Stimulated activated CD8-positive, alpha-beta memory T cell treated with anti-CD3 and anti-CD28 coated beads, Interleukin-7, amount 100 ng/mL, for 4 hours (primary cell): ENCODE results near the gene CEP57L1.
"Not testable (repeated sequence)": the region's sequence is repeated elsewhere in the genome, so short reads cannot be mapped to it uniquely, and the experiment has no call there.

Experiments used
- DNase-seq, 2 donors: peaks; one replicate each; pipeline ENCODE4 v3.0.0-alpha.2; 2020; ENCODE audit warnings: low read depth in 2 of 2

CEP57L1 gene

GRCh38 chr6:109170333-109170732 is 75.0 kb downstream of the CEP57L1 start:
- no peak for DNase-seq

GRCh38 chr6:109172101-109172746 is 76.9 kb downstream of the CEP57L1 start:
- no peak for DNase-seq

DNA sequence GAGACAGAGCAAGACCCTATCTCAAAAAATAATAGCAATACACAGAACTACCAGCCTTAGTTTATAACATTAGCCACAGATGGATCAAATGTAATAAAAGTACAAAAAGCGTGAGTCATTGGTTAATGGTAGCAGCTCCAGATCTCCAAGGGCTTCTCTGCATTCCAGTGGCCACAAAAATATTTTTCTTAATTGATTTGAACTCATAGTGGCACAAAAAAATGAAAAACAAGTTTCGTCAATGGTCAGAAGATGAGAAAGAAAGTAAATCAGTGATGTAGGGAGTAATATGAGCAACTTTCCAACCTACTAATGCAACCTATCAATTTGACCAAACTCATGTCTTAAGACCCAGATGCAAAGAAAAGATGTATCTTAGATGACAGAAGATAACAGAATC is 79.6 kb downstream of the CEP57L1 start:
- no peak for DNase-seq

DNA sequence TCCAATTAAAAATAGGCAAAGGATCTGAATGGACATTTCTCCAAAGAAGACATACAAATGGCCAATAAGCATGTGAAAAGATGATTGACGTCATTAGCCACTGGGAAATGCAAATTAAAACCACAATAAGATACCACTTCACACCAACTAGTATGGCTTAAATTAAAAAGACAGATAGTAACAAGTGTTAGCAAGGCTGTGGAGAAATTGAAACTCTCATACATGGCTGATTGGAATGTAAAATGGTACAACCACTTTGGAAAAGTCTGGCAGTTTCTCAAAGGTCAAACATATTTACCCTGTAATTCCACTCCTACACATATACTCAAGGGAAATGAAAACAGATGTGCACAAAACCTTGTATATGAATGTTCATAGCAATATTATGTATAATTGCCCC is 83.6 kb downstream of the CEP57L1 start:
- no peak for DNase-seq

DNA sequence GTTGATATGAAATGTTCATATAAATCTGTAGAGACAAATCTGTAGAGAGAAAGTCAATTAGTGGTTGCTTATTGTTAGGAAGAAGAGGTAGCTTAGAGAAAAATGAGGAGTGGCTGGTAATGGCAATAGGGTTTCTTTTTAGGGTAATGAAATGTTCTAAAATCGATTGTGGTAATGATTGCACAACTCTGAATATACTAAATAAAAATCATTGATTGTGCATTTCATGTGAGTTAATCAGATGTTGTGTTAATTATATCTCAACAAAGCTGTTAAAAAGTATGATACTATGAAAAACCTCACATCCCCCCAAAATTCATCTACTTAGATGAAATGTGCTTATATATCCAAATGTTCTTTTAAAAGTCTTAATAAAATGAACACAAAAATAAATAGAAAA is 84.2 kb downstream of the CEP57L1 start:
- no peak for DNase-seq

DNA sequence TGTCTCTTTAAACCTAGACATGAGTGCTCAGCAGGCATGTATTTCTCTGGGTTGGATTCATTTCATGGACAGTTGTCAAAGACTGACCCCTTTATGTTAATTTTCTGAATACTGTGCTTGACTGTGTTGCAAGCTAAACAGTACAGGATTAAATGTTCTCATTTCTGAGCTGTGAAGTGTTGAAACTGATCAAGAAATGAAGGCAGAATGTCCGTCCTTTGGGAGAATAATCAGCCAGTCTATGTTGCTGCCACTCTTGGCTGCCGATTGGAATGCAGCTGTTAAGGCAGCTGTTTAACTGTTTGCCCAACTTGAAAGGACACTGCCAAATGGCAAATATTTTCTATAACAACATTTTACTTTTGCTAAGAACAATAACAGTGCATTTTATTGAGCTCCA is 87.3 kb downstream of the CEP57L1 start:
- DNase-seq, result no peak

- no peak for DNase-seq
Measured at GRCh38 chr6:109183109-109183650, 87.9 kb downstream of the CEP57L1 start.

DNA sequence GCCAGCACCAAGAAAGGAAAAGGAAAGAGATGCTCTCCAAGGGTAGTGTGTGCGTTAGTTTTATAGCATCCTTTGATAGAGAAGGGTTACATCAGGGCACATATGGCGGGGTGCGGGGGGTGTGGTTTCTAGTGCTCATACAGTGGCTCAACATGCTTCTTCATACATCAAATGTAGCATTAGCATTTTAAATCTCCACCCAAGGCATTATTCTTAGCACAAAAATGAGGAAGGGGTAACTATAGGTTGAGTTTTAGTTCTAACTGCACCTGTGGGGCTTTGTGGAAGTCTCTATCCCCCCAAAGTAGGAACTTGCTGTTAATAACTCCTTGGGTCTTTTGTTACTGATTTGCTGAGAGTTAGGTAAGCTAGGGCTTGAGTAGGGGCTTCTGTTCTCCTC is 89.3 kb downstream of the CEP57L1 start:
- no peak for DNase-seq

DNA sequence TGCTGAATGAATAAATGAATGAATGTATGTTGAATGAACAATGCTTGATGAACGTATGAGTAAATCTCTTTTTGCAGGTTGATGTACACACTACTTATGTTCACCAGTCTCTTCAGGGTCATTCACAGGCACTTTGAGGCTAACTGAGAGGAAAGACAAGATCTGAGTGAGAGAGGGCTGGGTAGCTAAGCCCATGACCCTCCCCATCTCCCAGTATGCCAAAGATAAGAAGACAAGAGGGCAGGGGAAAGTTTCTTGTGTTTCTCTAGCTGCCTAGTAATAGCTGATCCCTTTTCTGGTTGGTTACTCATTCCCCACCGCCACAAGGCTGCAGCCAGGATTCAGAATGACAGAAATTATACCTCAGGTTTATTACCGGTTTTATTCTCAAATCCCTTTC is 90.7 kb downstream of the CEP57L1 start:
- DNase-seq, result no peak

- DNase-seq, result peak; percentile 19 to 38
Measured at GRCh38 chr6:109187399-109188114, 92.2 kb downstream of the CEP57L1 start.

DNA sequence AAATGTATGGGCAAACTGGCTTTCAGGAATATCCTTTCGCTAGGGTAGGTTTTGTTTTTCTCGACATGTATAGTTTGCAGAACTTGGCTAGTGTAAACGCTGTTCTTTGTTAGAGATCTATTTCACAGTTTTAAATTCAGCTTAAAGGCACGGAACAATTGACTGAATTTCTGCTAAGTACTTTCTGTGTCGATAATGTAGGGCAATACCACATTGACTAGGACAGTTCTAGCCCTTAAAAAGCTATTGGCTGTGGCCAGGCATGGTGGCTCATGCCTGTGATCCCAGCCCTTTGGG is 92.8 kb downstream of the CEP57L1 start:
- no peak for DNase-seq

DNA sequence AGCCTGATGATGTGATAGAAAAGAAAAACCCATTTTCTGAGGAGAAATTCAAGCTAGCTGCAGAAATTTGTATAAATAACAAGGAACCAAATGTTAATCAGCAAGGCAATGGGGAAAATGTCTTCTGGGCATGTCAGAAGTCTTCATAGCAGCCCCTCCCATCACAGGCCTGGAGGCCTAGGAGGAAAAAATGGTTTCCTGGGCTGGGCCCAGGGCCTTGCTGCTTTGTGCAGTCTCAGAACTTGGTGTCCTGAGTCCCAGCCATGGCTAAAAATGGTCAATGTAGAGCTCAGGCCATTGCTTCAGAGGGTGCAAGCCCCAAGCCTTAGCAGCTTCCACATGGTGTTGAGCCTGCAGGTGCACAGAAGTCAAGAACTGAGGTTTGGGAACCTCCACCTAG is 96.1 kb downstream of the CEP57L1 start:
- DNase-seq, result not testable (repeated sequence)

DNA sequence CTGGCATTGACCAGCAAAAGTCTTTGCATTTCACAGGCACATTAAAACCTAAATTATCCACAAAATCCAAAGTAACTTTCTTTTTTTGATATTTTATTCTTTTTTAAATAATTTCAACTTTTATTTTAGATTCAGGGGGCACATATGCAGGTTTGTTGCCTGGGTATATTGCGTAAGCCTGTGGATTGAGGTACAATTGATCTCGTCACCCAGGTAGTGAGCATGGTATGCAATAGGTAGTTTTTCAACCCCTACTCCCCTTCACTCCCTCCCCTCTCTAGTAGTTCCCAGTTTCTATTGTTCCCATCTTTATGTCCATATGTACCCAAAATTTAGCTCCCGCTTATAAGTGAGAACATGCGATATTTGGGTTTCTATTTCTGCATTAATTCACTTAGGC is 97.6 kb downstream of the CEP57L1 start:
- no peak for DNase-seq

- no peak for DNase-seq
Measured at GRCh38 chr6:109194880-109195279, 99.6 kb downstream of the CEP57L1 start.

- DNase-seq, result no peak
Measured at GRCh38 chr6:109197061-109197460, 101.8 kb downstream of the CEP57L1 start.

DNA sequence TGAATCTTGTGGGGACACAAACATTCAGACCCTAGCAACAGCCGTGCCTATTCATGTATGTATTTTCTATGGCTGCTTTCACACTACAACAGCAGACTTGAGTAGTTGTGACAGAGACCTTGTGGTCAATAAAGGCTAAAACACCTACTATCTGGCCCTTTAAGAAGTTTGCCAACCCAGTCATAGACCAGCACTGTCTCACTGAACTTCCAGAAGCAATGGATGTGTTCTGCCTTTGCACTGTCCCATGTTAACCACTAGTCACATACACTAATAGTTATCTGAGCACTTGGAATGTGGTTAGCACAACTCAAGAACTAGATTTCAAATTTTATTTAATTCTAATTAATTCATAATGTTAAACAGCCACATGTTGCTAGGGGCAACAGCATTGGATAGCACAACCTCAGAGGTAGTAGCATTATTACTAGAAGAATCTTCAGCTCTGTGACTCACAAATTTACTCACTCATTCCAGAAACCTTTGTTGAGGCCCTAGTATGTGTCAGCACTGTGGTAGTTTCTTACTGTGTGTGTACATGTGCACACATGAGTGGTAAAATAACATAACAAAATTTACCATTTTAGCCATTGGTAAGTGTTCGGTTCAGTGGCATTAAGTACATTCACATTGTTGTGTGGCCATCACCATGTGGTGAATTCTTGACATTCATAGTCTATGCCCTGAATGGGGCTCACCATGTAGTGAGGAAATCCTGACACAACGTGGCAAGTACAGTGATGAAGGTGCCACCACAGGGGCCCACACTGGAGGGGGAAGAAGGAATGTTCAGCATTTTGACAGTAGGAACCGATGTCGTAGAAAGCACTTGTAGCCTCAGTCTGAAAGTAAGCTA is 107.3 kb downstream of the CEP57L1 start:
- DNase-seq, result no peak

- no peak for DNase-seq
Measured at GRCh38 chr6:109204511-109204910, 109.2 kb downstream of the CEP57L1 start.

DNA sequence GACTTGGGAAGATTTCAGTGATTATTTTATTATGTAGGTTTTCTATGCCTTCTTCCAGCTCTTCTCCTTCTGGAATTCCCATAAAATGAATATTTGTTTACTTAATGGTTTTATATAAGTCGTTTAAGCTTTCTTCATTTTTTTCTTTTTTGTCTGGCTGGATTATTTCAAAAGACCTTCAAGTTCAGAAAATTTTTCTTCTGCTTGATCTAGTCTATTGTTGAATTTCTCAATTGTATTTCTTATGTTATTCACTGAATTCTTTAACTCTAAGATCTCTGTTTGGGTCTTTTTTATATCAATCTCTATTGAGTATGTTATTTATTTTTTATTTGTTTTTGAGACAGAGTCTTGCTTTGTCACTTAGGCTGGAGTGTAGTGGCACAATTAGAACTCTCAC is 117.4 kb downstream of the CEP57L1 start:
- no peak for DNase-seq
